Right ventricle myocardium superior (tissue), 1 donor: ENCODE data around the gene GRID1. TPM values are rescaled to one million over a fixed set of nuclear protein-coding genes. Genes with fewer than 3 reads are reported as not detected.

Experiments used
- ATAC-seq: fragments of 200-7000 bp; cut with Tn5 transposase; one replicate; pipeline ENCODE4 v1.9.1; 2020; ENCODE audit warnings: mild to moderate bottlenecking; ENCODE audit not compliant: poor library complexity
- DNase-seq: peaks from one replicate; pipeline ENCODE4 v3.0.0-alpha.2; 2020
- intact Hi-C: fragments of 100-400 bp; cut with DNase I; formaldehyde crosslinking; loops from one replicate; pipeline ENCODE4 v1.11.2; 2022
- total RNA-seq: library from RNA; stranded (reverse); fragmentation: NEBNext Ultra II Directional; extraction: Animal tissue kit (Norgen Biotek cat#: 25700); gene quantifications from one replicate; pipeline ENCODE4 v1.2.1, GENCODE V29; 2021
- donor health status: DM: no; HTN: yes; CAD: no; lungs with severe emphysema.

The GRID1 gene
- total RNA-seq, 1 donor from 2014 or later, result 1.1 TPM

GRCh38 chr10:86023336-86023735, 343.3 kb downstream of the GRID1 start:
- intact Hi-C loops, result no loop called here
- DNase-seq (no peak), ATAC-seq (no peak)

GRCh38 chr10:86022906-86023305, 343.7 kb downstream of the GRID1 start:
- ATAC-seq (no peak), DNase-seq (no peak)
- intact Hi-C loops, result no loop called here

DNA sequence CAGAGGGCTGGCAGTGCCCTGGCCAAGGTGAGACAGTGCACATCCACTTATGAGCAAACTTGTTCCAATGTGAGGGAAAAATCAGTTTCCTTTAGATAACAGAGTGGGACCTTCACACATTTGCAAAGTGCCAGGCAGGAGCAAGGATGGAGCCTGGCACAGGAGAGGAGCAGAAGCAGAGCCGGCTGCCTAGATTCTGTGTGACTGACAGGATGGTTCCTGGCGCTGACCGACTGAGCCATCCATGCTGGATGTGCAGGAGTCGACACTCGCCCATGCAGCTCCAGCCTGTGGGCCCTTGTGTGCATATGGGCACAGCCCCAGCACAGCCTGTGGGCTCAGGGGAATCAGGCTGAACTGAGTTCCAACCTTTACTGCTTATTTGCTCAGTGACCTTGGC, 346.5 kb downstream of the GRID1 start:
- intact Hi-C loops, result no loop called here
- DNase-seq (no peak), ATAC-seq (no peak)

GRCh38 chr10:86019141-86019540, 347.5 kb downstream of the GRID1 start:
- intact Hi-C loops, result no loop called here
- ATAC-seq (no peak), DNase-seq (no peak)

DNA sequence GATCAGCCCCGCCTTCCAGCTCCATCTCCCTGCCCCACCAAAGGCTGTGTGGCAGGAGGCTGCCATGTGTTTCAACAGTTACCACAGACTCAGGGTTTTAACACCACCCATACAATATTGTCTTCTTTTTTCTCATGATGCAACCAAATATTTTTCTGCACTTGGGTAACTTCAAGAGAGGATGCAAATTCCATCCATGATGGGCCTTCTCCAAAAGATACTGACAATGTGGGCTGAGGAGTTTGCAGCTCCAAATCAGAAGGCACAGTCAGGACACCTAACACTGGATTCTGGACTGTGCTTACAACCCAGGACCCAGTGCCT, 347.9 kb downstream of the GRID1 start:
- intact Hi-C loops, result no loop called here
- DNase-seq, result no peak
- ATAC-seq, result no peak

GRCh38 chr10:86017841-86018734, 348.5 kb downstream of the GRID1 start:
- DNase-seq (peak; percentile 74), ATAC-seq (peak; percentile 97)
- intact Hi-C loops, result no loop called here

DNA sequence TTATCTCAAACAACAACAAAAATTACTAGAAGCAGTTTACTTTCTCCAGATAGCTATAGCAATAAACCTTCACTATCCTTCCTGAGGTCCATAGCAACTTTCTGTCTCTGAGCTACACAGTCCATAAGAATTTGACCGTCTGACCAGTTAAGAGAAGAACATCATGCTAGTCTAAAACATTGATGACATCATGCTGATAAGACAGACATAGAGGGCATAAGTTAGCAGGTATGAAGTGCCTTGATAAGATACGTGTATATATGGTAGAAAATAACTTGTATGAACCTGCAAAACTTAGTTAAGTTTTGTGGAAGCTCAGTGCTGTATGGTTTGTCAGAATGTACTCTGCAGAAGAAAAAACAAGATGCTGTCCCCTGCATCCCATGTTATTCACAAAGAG, 353.0 kb downstream of the GRID1 start:
- DNase-seq, result no peak
- ATAC-seq, result no peak
- intact Hi-C loops, result no loop called here

- no peak for ATAC-seq
- no peak for DNase-seq
- intact Hi-C loops, result no loop called here
These were observed 359.4 kb downstream of the GRID1 start for GRCh38 chr10:86007171-86007570.

DNA sequence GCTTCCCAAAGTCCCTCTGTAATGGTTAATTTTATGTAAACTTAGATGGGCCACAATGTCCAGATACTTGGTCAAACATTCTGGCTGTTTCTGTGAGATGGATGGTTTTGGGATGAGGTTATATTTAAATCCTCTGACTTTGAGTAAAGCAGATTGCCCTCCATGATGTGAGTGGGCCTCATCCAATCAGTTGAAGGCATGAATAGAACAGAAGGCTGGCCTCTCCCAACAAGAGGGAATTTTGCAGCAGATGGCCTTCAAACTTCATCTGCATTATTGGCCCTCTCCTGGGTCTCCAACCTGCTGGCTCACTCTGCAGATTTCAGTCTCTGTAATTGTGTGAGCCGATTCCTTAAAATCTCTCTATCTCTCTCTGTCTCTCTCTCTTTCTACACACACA, 362.3 kb downstream of the GRID1 start:
- intact Hi-C loops, result no loop called here
- DNase-seq (no peak), ATAC-seq (no peak)

DNA sequence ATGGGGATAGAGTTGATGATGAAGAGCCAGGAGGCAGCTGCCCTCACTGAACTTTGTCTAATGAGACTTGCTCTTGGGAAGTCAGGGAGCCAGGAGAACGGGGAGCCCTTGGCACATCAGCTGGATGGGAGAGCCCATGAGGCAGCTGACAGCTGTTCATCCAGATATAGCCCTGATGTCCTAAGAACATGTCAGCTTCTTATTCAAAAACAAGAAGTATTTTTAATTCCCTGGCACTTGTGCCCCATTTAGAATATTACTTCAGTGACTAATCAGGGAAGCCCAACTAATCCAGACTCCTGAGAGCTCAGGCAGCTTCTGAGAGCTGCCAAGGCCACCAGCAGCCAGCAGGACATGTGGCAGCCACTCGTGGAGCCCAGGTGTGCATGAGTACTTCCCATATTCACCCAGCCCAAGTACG, 363.4 kb downstream of the GRID1 start:
- ATAC-seq (peak; percentile 96), DNase-seq (peak; percentile 47)
- intact Hi-C loops, result no loop called here

DNA sequence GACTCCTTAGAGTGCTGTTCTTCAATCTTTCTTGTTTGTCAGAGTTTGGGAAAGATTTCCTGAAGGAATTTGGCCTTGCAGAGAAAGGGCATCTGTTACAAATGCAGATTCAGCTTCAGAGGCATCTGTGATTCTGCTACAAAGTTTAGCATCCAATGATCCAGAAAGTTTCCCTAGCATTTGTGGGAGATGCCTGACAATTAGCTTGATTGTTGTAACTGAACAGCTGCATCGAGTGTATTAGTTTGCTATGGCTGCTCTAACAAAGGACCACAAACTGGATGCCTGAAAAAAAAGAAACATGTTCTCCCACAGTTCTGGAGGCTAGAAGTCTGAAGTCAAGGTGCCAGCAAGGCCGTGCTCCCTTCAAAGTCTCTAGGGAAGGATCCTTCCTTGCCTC, 365.1 kb downstream of the GRID1 start:
- intact Hi-C loops, result no loop called here
- ATAC-seq, result no peak

GRCh38 chr10:85997544-85997943, 369.1 kb downstream of the GRID1 start:
- ATAC-seq, result no peak
- intact Hi-C loops, result loop anchor here (10.0 kb wide), 1 partner anchor 377 kb away; no protein-coding TSS in a partner anchor

More for the DNA sequence above, 365.1 kb downstream of the GRID1 start:
- no peak for DNase-seq

DNA sequence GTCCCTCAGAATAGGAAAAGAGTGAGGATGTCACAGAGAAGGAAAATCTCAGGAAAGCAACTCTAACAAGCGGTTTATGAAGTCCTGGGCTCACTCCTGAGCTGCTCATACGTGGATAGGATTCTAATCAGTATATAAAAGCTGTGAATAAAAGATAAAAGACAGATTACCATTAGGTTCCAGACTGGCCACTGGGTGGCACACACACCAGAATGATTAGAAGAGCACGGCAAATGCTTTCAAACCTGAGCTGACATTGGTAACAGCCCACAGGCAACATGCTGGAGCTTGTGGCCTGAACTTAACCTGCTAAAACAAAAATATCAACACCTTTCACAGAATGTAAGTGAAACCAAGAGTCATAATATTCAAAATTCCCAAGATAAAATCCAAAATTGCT, 370.8 kb downstream of the GRID1 start:
- peak; percentile 68 for ATAC-seq
- no peak for DNase-seq
- intact Hi-C loops, result loop anchor here (10.0 kb wide), 1 partner anchor 379 kb away; no protein-coding TSS in a partner anchor

More at GRCh38 chr10:85997544-85997943, 369.1 kb downstream of the GRID1 start:
- no peak for DNase-seq

DNA sequence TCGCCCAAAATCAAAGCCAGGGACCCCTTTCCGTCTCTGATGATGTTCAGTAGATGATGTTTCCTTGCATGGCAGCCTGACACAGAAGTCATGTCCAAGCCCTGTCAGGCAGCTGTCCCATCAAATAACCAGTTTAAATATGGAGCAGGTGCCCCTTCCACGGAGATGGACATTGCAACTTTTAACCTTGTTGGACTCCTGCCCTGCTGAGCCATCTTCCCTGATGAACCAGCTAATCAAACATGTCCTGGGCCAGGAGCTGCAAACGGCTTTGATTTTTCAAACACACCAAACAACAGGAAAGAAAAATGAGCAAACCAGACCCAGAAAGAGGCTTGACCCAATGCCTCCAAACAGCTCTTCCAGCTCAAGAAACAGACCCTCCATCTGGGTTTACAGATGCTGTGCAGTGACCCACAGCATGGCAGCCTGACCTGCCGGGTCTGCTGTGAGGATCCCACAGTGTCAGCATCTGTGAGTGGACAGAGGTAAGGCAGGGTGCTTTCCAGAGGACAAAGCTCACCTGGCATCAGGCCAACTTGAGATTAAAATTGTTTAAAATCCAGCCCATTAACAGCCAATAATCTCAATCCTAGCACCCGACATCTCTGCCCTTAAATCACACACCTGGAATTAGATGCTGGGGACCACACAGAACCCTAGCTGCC, 372.6 kb downstream of the GRID1 start:
- intact Hi-C loops, result loop anchor here (10.0 kb wide), 1 partner anchor 381 kb away; no protein-coding TSS in a partner anchor
- DNase-seq (no peak), ATAC-seq (no peak)

DNA sequence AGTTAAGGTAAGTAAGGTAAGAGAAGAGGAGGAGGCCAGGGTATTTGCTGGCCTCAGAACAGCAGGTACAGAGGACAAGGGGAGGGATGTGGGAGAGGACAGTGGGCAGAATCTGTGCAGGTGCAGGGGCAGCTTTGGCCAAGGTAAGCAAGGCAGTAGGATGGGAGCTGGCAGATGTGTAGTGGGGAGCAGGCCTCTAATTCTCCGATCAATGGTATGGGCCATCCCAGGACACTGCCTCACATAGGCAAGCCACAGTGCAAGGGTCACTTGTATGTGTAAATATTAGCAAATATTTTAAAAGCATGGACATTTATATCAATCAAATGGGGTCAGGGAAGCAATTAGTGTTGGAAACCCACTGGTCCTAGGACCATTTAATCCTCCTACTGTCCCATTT, 373.5 kb downstream of the GRID1 start:
- ATAC-seq, result no peak
- DNase-seq, result no peak
- intact Hi-C loops, result loop anchor here (10.0 kb wide), 1 partner anchor 382 kb away; no protein-coding TSS in a partner anchor

GRCh38 chr10:85992324-85992723, 374.3 kb downstream of the GRID1 start:
- DNase-seq (no peak), ATAC-seq (no peak)
- intact Hi-C loops, result loop anchor here (10.0 kb wide), 1 partner anchor 382 kb away; no protein-coding TSS in a partner anchor

DNA sequence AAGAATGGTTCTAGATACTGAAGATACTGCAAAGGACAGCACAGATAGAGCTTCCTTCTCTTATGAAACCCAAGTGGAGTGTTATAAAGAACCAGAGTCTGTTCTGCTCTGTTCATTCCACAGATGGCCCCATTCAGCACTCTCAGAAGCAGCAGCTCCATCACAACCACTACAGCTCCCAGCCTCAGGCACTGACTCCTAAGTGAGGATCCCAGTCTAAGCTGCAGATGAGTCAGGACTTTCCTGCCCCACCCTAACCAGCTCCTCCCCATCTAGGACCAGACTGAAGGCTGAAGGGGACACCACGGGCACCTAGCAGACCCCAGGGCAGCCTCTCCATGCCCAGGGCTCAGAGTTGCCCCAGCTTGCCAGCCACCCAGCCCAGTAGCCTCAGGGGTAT, 379.8 kb downstream of the GRID1 start:
- intact Hi-C loops, result no loop called here
- ATAC-seq (no peak), DNase-seq (no peak)

GRCh38 chr10:85983051-85983450, 383.5 kb downstream of the GRID1 start:
- intact Hi-C loops, result no loop called here
- ATAC-seq, result no peak
- DNase-seq, result no peak

GRCh38 chr10:85979598-85979997, 387.0 kb downstream of the GRID1 start:
- DNase-seq (no peak), ATAC-seq (no peak)
- intact Hi-C loops, result no loop called here
